ENCODE data around the gene BCR. TPM values are rescaled to one million over a fixed set of nuclear protein-coding genes. Genes with fewer than 3 reads are reported as not detected.

Gene BCR
- total and polyA plus RNA-seq, 2 donors from 2014 or later: 45.0 to 97.7 TPM

DNA sequence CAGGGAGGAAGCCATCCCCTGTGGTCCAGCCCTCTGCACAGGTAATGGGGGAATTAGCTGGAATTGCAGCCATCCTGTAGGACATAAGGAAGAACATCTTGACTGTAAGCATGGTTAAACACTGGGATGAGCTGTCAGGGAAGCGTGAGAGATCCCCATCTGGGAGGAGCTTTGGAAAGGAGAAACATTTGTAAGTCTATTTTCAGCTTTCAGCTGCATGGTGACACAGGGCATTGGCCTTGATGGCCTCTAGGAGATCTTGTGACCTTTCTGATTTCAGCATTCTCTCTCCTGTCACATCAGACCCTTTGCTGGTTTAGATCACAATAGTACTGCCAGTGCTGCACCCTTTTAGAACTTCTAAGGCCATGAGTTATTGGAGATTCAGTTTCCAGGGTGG, 47.1 kb downstream of the BCR start:
- Histone ChIP-seq H3K27ac (ENCODE audit: low read depth in 2 of 2, low read length in 2 of 2) (no peak overlapping the region), H3K4me3 (ENCODE audit: low read length in 3 of 3) (no peak overlapping the region), H3K9me3 (ENCODE audit: control insufficient read depth in 2 of 3, insufficient read depth in 1 of 3, low read length in 3 of 3) (peaks cover 0 to 4% (median 0%) of the 10 kb centered on the region in 3 donors), H3K36me3 (ENCODE audit: control insufficient read depth in 2 of 3, insufficient read depth in 3 of 3, low read length in 3 of 3) (no peaks in the 10 kb centered on the region), H3K27me3 (ENCODE audit: control insufficient read depth, insufficient read depth, low read length) (no peaks in the 10 kb centered on the region), H3K9ac (ENCODE audit: low read length in 3 of 3) (no peak overlapping the region), H3K4me1 (ENCODE audit: control insufficient read depth in 2 of 3, insufficient read depth in 2 of 3, low read depth in 1 of 3, low read length in 3 of 3) (peaks cover 0 to 36% (median 24%) of the 10 kb centered on the region in 3 donors)
- DNase-seq (no peak), FAIRE-seq (no peak)
- intact Hi-C loops (cut with DNase I): no loop called here
- TF ChIP-seq, protein P1, sequence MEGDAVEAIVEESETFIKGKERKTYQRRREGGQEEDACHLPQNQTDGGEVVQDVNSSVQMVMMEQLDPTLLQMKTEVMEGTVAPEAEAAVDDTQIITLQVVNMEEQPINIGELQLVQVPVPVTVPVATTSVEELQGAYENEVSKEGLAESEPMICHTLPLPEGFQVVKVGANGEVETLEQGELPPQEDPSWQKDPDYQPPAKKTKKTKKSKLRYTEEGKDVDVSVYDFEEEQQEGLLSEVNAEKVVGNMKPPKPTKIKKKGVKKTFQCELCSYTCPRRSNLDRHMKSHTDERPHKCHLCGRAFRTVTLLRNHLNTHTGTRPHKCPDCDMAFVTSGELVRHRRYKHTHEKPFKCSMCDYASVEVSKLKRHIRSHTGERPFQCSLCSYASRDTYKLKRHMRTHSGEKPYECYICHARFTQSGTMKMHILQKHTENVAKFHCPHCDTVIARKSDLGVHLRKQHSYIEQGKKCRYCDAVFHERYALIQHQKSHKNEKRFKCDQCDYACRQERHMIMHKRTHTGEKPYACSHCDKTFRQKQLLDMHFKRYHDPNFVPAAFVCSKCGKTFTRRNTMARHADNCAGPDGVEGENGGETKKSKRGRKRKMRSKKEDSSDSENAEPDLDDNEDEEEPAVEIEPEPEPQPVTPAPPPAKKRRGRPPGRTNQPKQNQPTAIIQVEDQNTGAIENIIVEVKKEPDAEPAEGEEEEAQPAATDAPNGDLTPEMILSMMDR (IDR thresholded peaks at IDR 0.05; ENCODE audit: borderline replicate concordance, extremely low read depth, insufficient read depth): no peak

DNA sequence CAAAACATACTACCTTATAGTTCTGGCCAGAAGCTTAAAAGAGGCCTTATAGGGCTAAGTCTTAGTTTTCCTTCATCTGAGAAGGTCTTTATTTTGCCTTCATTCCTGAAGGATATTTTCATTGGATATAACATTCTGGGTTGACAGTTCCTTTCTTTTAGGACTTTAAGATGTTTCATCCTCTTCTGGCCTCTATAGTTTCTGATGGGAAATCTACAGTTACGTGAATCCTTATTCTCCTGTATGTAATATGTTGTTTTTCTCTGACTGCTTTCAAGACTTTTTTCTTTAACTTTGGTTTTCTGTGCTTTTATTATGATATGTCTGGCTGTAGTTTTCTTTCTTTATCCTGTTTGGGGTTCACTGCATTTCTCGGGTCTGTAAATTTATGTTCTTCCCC, 48.2 kb downstream of the BCR start:
- peaks cover 0 to 31% (median 18%) of the 10 kb centered on the region in 3 donors for H3K4me1 ChIP-seq (ENCODE audit: control insufficient read depth in 2 of 3, insufficient read depth in 2 of 3, low read depth in 1 of 3, low read length in 3 of 3)
- no peak for DNase-seq
- peaks cover 0 to 4% (median 0%) of the 10 kb centered on the region in 3 donors for H3K9me3 ChIP-seq (ENCODE audit: control insufficient read depth in 2 of 3, insufficient read depth in 1 of 3, low read length in 3 of 3)
- H3K27ac ChIP-seq (ENCODE audit: low read depth in 2 of 2, low read length in 2 of 2): no peak overlapping the region
- H3K36me3 ChIP-seq (ENCODE audit: control insufficient read depth in 2 of 3, insufficient read depth in 3 of 3, low read length in 3 of 3): no peaks in the 10 kb centered on the region
- FAIRE-seq: no peak
- H3K4me3 ChIP-seq (ENCODE audit: low read length in 3 of 3): no peak overlapping the region
- H3K27me3 ChIP-seq (ENCODE audit: control insufficient read depth, insufficient read depth, low read length): no peaks in the 10 kb centered on the region
- intact Hi-C loops (cut with DNase I): no loop called here
- TF ChIP-seq, protein P1 (IDR thresholded peaks at IDR 0.05; ENCODE audit: borderline replicate concordance, extremely low read depth, insufficient read depth): no peak
- H3K9ac ChIP-seq (ENCODE audit: low read length in 3 of 3): no peak overlapping the region

DNA sequence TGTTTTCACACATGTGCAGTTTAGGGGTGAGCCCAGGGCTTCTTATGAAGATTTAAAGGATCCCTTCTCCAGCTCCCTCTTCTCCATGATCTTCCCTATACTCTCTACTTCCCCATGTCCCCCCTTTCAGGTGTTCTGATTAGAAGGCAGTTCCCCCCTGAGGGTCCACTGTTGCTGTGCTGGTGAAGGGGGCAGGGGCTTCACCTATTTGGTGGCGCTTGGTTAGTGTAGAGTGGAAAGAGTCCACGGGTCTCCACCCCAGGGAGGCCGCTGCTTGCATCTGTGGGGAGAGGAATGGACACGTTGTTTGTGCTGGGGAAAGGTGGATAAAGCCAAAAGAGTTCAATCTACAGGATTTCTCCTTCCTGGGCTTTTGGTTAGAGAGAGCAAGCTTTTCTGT, 49.3 kb downstream of the BCR start:
- TF ChIP-seq, protein P1 (IDR thresholded peaks at IDR 0.05; ENCODE audit: borderline replicate concordance, extremely low read depth, insufficient read depth): no peak
- Histone ChIP-seq H3K9me3 (ENCODE audit: control insufficient read depth in 2 of 3, insufficient read depth in 1 of 3, low read length in 3 of 3) (peaks cover 0 to 4% (median 0%) of the 10 kb centered on the region in 3 donors), H3K36me3 (ENCODE audit: control insufficient read depth in 2 of 3, insufficient read depth in 3 of 3, low read length in 3 of 3) (no peaks in the 10 kb centered on the region), H3K27me3 (ENCODE audit: control insufficient read depth, insufficient read depth, low read length) (no peaks in the 10 kb centered on the region), H3K4me3 (ENCODE audit: low read length in 3 of 3) (no peak overlapping the region), H3K27ac (ENCODE audit: low read depth in 2 of 2, low read length in 2 of 2) (no peak overlapping the region), H3K9ac (ENCODE audit: low read length in 3 of 3) (no peak overlapping the region), H3K4me1 (ENCODE audit: control insufficient read depth in 2 of 3, insufficient read depth in 2 of 3, low read depth in 1 of 3, low read length in 3 of 3) (peaks cover 0 to 27% (median 8%) of the 10 kb centered on the region in 3 donors)
- intact Hi-C loops (cut with DNase I): no loop called here
- no peak for DNase-seq
- FAIRE-seq: no peak
